Osteoblast (primary cell): Measurements from ENCODE around the gene NUDT3. TPM values are rescaled to one million over a fixed set of nuclear protein-coding genes. Genes with fewer than 3 reads are reported as not detected.

Source experiments
- DNase-seq: peaks from one replicate; pipeline ENCODE4 v3.0.0; 2011; ENCODE audit warnings: low spot score, mixed read lengths; ENCODE audit not compliant: insufficient read length; ENCODE audit errors: missing footprints
- H2AFZ ChIP-seq: 2 replicates; pipeline ENCODE4 v1.6.0; 2011; ENCODE audit warnings: mild to moderate bottlenecking, low read length
- H3K27ac ChIP-seq: 2 replicates; pipeline ENCODE4 v1.5.1; 2011; ENCODE audit warnings: mild to moderate bottlenecking, low read depth, low read length, moderate library complexity
- H3K27me3 ChIP-seq: 2 replicates; pipeline ENCODE4 v1.6.0; 2012; ENCODE audit warnings: mild to moderate bottlenecking, control low read depth, inconsistent platforms, low read length, moderate library complexity; ENCODE audit not compliant: insufficient read depth
- H3K36me3 ChIP-seq: 2 replicates; pipeline ENCODE4 v1.5.1; 2011; ENCODE audit warnings: mild to moderate bottlenecking, low read length, control low read depth, moderate library complexity; ENCODE audit not compliant: insufficient read depth
- H3K4me1 ChIP-seq: 2 replicates; pipeline ENCODE4 v1.5.1; 2011; ENCODE audit warnings: mild to moderate bottlenecking, low read length, control low read depth, moderate library complexity; ENCODE audit not compliant: insufficient read depth
- H3K4me2 ChIP-seq: 2 replicates; pipeline ENCODE4 v1.6.0; 2011; ENCODE audit warnings: mild to moderate bottlenecking, low read length; ENCODE audit not compliant: insufficient read depth
- H3K4me3 ChIP-seq: fragments of 200-600 bp; sonication (generic); 3 replicates; pipeline ENCODE4 v1.5.1; 2012; ENCODE audit warnings: mild to moderate bottlenecking, low read length, inconsistent platforms; ENCODE audit not compliant: insufficient read depth
- H3K79me2 ChIP-seq: 2 replicates; pipeline ENCODE4 v1.6.0; 2012; ENCODE audit warnings: mild to moderate bottlenecking, low read length, control low read depth, inconsistent platforms; ENCODE audit not compliant: insufficient read depth
- H3K9me3 ChIP-seq: 2 replicates; pipeline ENCODE4 v1.5.1; 2011; ENCODE audit warnings: low read depth, low read length, control low read depth
- H4K20me1 ChIP-seq: 2 replicates; pipeline ENCODE4 v1.6.0; 2012; ENCODE audit warnings: mild to moderate bottlenecking, low read length, control low read depth; ENCODE audit not compliant: insufficient read depth
- CTCF ChIP-seq: IDR thresholded peaks from 2 replicates; pipeline ENCODE4 v1.5.1; 2011; ENCODE audit warnings: mild to moderate bottlenecking, low read depth, low read length, moderate library complexity; ENCODE audit errors: extremely low read depth
- total RNA-seq: library from RNA; depleted of rRNA; stranded (reverse); fragments of >200 nt; gene quantifications from 2 replicates; pipeline ENCODE4 v1.2.3, GENCODE V29; 2012

NUDT3 gene
- total RNA-seq, 1 donor = 37.6 TPM

- no peak overlapping the region for H3K27ac ChIP-seq
Observed at GRCh38 chr6:34281702-34282334, 110.7 kb downstream of the NUDT3 start.

GRCh38 chr6:34280216-34280615 lies 112.3 kb downstream of the NUDT3 start:
- no peak for TF ChIP-seq CTCF
- no peak for DNase-seq
- Histone ChIP-seq H4K20me1 (peaks cover 4% of the 10 kb centered on the region), H3K27ac (no peak overlapping the region), H3K9me3 (no peaks in the 10 kb centered on the region), H3K4me3 (no peak overlapping the region), H3K4me1 (peaks cover 8% of the 10 kb centered on the region), H3K36me3 (no peaks in the 10 kb centered on the region), H3K27me3 (no peaks in the 10 kb centered on the region), H3K79me2 (no peaks in the 10 kb centered on the region), H3K4me2 (no peak overlapping the region), H2AFZ (no peak overlapping the region)

More at GRCh38 chr6:34281702-34282334, 110.7 kb downstream of the NUDT3 start:
- no peak for TF ChIP-seq CTCF
- Histone ChIP-seq H4K20me1 (peaks cover 4% of the 10 kb centered on the region), H3K4me1 (peaks cover 8% of the 10 kb centered on the region), H3K79me2 (no peaks in the 10 kb centered on the region), H3K4me2 (no peak overlapping the region), H3K9me3 (no peaks in the 10 kb centered on the region), H2AFZ (no peak overlapping the region), H3K4me3 (no peak overlapping the region), H3K27me3 (no peaks in the 10 kb centered on the region), H3K36me3 (no peaks in the 10 kb centered on the region)
- DNase-seq = no peak

GRCh38 chr6:34278833-34279232 lies 113.6 kb downstream of the NUDT3 start:
- TF ChIP-seq CTCF = no peak
- Histone ChIP-seq H3K4me1 (no peaks in the 10 kb centered on the region), H3K27ac (no peak overlapping the region), H4K20me1 (peaks cover 2% of the 10 kb centered on the region), H3K4me3 (no peak overlapping the region), H3K36me3 (no peaks in the 10 kb centered on the region), H3K9me3 (no peaks in the 10 kb centered on the region), H2AFZ (no peak overlapping the region), H3K27me3 (no peaks in the 10 kb centered on the region), H3K4me2 (no peak overlapping the region), H3K79me2 (no peaks in the 10 kb centered on the region)
- DNase-seq = no peak

- H3K27me3 ChIP-seq = no peaks in the 10 kb centered on the region
- no peak for DNase-seq
- H2AFZ ChIP-seq = no peak overlapping the region
- no peaks in the 10 kb centered on the region for H3K4me1 ChIP-seq
- no peak for TF ChIP-seq CTCF
- H3K79me2 ChIP-seq = no peaks in the 10 kb centered on the region
- H3K4me3 ChIP-seq = no peak overlapping the region
- H3K4me2 ChIP-seq = no peak overlapping the region
- no peaks in the 10 kb centered on the region for H3K9me3 ChIP-seq
- no peak overlapping the region for H3K27ac ChIP-seq
- H4K20me1 ChIP-seq = no peaks in the 10 kb centered on the region
- H3K36me3 ChIP-seq = no peaks in the 10 kb centered on the region
Observed at GRCh38 chr6:34277763-34278112, 114.7 kb downstream of the NUDT3 start.
